IMR-90 (cell line): ENCODE results near the gene CIDEC.

Source experiments
- POLR2A ChIP-seq: IDR thresholded peaks from 2 replicates; pipeline ENCODE4 v1.6.1; 2012; ENCODE audit warnings: mild to moderate bottlenecking, low read depth, low read length
- TF ChIP-seq, protein P1 (sequence below): conservative IDR thresholded peaks from 2 replicates; pipeline ENCODE4 v1.5.1; 2012; ENCODE audit warnings: mild to moderate bottlenecking, low read depth, low read length, improper control_type of control experiment

DNA sequence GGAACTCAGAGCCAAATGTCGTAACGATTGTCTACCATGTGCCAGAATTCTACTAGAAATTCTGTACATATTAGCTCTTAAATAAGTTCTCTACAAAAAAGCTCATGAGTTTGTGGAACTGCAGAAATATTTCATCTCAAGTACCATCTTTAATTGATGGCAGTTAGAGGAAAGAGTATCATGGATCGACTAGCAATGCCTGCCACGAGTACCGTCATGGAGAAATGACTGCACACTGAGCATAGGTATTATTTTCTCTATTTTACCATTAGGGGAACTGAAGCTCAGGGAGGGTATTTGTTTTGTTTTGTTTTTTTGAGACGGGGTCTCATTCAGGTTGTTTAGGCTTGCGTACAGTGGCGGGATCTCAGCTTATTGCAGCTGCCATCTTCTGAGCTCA lies 39.0 kb downstream of the CIDEC start:
- TF ChIP-seq POLR2A = no peak
- TF ChIP-seq, protein P1, sequence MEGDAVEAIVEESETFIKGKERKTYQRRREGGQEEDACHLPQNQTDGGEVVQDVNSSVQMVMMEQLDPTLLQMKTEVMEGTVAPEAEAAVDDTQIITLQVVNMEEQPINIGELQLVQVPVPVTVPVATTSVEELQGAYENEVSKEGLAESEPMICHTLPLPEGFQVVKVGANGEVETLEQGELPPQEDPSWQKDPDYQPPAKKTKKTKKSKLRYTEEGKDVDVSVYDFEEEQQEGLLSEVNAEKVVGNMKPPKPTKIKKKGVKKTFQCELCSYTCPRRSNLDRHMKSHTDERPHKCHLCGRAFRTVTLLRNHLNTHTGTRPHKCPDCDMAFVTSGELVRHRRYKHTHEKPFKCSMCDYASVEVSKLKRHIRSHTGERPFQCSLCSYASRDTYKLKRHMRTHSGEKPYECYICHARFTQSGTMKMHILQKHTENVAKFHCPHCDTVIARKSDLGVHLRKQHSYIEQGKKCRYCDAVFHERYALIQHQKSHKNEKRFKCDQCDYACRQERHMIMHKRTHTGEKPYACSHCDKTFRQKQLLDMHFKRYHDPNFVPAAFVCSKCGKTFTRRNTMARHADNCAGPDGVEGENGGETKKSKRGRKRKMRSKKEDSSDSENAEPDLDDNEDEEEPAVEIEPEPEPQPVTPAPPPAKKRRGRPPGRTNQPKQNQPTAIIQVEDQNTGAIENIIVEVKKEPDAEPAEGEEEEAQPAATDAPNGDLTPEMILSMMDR = no peak
